BJ (cell line): ENCODE measurements around the gene TMC3. TPM values are rescaled to one million over a fixed set of nuclear protein-coding genes. Genes with fewer than 3 reads are reported as not detected.

Source experiments
- CTCF ChIA-PET: fragments of 350-600 bp; formaldehyde crosslinking; extraction: SDS; loops from one replicate; lab custom pipeline; 2021; ENCODE audit warnings: antibody characterized with exemption, inconsistent platforms; lab: Yijun Ruan, JAX
- POLR2A ChIA-PET: fragments of 300-600 bp; sonication (Branson Sonifier 250); formaldehyde crosslinking; extraction: SDS; loops from one replicate; lab custom pipeline; 2021; ENCODE audit warnings: antibody characterized with exemption; lab: Charles Lee
- DNase-seq: peaks from one replicate; pipeline ENCODE4 v3.0.0-alpha.2; 2011; ENCODE audit warnings: low read depth
- H3K27me3 ChIP-seq: 2 replicates; pipeline ENCODE4 v1.6.0; 2011; ENCODE audit warnings: low read length; ENCODE audit not compliant: control insufficient read depth, insufficient read depth
- H3K36me3 ChIP-seq: 2 replicates; pipeline ENCODE4 v1.5.1; 2011; ENCODE audit warnings: low read length; ENCODE audit not compliant: control insufficient read depth, insufficient read depth
- H3K4me3 ChIP-seq: 2 replicates; pipeline ENCODE4 v1.5.1; 2011; ENCODE audit warnings: low read depth, mild to moderate bottlenecking, control low read depth, low read length
- polyA plus RNA-seq: library from polyadenylated mRNA; depleted of rRNA; stranded (reverse); fragments of >200 nt; gene quantifications from 2 replicates; pipeline ENCODE4 v1.2.3, GENCODE V29; 2011
- TF ChIP-seq, protein P1 (sequence below): IDR thresholded peaks from 2 replicates; pipeline ENCODE4 v1.5.1; 2011; ENCODE audit warnings: low read depth, mild to moderate bottlenecking, control low read depth, inconsistent platforms, low read length, moderate library complexity; ENCODE audit not compliant: insufficient read depth

TMC3 gene
- polyA plus RNA-seq, 1 experiment: not detected

DNA sequence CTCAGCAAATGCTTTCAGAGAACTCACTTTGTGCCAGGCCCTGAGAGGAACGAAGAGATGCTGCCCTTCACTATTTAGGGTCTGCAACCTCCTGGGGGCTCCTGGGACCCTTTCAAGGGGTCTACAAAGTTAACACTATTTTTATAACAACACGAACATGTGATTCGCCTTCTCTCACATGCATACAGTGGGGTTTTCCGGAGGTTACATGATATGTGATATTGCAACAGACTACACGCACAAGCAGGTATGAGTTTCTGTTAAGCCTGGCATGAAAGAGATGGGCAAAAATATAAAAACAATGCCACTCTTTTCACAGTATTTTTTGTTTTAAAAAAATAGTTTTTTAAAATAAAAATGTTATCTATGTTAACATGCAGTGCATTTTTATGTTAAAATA lies 60.3 kb downstream of the TMC3 start:
- TF ChIP-seq, protein P1, sequence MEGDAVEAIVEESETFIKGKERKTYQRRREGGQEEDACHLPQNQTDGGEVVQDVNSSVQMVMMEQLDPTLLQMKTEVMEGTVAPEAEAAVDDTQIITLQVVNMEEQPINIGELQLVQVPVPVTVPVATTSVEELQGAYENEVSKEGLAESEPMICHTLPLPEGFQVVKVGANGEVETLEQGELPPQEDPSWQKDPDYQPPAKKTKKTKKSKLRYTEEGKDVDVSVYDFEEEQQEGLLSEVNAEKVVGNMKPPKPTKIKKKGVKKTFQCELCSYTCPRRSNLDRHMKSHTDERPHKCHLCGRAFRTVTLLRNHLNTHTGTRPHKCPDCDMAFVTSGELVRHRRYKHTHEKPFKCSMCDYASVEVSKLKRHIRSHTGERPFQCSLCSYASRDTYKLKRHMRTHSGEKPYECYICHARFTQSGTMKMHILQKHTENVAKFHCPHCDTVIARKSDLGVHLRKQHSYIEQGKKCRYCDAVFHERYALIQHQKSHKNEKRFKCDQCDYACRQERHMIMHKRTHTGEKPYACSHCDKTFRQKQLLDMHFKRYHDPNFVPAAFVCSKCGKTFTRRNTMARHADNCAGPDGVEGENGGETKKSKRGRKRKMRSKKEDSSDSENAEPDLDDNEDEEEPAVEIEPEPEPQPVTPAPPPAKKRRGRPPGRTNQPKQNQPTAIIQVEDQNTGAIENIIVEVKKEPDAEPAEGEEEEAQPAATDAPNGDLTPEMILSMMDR: no peak
- no peak for DNase-seq
- ChIA-PET POLR2A (interaction anchor here (1.2 kb wide), 1 partner anchor 10 kb away, joined by 4 read pairs; the partner anchor contains the start of gene STARD5), CTCF (interaction anchor here (1.2 kb wide), 2 partner anchors 14 to 38 kb away, joined by 4 read pairs; no protein-coding TSS in a partner anchor)
- Histone ChIP-seq H3K36me3 (peaks cover 3% of the 10 kb centered on the region; the same call in 1 of the 2 replicates), H3K4me3 (no peak overlapping the region), H3K27me3 (no peaks in the 10 kb centered on the region)

DNA sequence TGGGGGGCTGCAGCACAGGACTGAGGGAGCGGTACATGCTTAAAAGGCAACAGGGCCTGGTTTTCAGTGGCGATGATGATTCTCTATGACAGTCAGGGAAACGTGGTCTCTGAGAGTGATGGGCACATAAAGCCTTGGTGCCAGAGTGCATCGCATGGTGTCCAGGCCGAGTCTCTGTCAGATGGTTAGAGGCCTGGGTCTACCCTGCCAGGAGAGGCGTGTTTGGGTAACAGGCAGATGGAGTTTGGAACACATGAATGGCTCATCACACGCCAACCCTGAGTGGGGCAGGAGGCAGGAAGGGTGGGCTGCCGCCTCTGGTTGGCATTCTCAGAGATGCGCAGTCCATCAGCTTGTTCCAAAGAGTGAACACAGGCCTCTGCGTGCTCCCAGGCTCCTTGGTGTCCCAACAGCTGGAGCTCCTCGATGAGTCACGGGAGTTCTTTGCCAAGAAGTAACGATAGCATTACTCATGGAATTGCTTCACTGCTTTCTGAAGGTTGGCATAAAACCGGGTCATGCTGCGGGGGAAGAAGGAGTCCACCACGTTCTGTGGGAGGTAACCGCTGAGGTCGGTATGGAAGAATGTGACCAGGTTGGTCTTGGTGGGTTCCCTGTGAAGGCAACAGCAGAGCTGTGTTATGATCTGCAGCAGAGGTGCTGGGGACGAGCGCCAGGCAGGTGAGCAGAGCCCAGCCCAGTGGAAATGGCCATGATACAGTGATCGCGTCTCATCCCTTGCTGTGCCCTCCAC lies 61.0 kb downstream of the TMC3 start:
- Histone ChIP-seq H3K4me3 (no peak overlapping the region), H3K36me3 (peaks cover 2% of the 10 kb centered on the region; the same call in 1 of the 2 replicates), H3K27me3 (no peaks in the 10 kb centered on the region)
- ChIA-PET CTCF (no interaction called here), POLR2A (interaction anchor here (0.6 to 1.2 kb wide), 3 partner anchors 11 to 762 kb away, joined by 4 to 6 read pairs (median 6); partner anchors contain the start of gene STARD5)
- DNase-seq: peak; percentile 91
- TF ChIP-seq, protein P1: no peak

DNA sequence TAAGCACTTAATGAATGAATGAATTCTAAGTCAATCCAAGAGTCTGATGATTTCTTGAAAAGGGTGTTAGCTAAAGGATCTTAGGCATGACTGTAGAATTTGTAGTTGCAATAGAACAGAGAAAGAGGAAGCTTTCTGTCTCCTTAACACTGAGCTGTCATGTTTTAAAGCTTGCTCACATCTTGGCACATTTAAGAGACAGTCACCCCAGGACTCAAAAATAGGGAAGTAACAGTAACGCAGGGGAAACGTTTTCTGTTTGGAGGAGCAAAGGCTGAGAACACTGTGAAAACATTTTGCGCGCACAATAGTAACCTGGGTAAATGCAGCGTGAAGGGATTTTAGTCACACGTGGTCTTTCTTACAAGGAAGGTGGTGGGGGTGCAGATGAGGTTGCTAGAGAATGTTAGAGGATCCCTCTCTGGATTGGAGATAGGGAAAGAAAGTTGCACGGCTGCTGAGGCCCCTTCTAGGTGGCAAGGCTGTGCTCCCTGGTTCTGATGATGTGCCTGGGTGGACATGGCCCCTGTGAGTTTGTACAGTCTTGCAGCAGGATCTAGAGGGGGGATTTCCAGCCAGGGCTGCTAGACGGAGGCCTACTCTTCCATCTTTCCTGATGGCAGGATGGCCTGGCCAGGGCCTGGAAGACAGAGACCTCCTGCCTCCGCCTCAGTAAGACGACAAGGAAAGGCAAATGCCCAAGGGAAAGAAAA lies 62.1 kb downstream of the TMC3 start:
- Histone ChIP-seq H3K4me3 (no peak overlapping the region), H3K27me3 (no peaks in the 10 kb centered on the region), H3K36me3 (no peaks in the 10 kb centered on the region)
- DNase-seq: no peak
- POLR2A ChIA-PET: no interaction called here
- TF ChIP-seq, protein P1: no peak
- CTCF ChIA-PET: interaction anchor here (0.6 to 1.7 kb wide), 3 partner anchors 37 to 862 kb away, joined by 3 to 6 read pairs (median 4); no protein-coding TSS in a partner anchor

DNA sequence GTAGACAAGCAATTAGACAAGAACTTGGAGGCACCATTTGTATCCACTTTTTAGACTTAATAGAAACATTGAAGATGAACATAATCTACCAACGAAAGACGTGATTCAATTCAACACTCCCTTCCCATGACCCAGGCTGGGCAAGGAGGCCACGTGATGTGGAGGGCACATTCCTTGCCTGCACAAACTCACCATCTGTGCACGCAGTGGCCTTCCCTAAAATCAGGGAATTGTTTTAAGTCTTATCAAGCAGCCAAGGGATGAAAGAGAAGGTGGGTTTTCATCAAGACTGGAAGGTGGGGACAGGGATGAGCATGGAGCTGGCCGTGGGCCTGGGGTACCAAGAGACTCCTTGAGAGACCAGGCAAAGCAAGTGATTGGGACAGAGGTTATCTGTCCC lies 63.5 kb downstream of the TMC3 start:
- CTCF ChIA-PET: interaction anchor here (1.7 kb wide), 1 partner anchor 44 kb away, joined by 4 read pairs; no protein-coding TSS in a partner anchor
- POLR2A ChIA-PET: no interaction called here

More for the DNA sequence above, 63.5 kb downstream of the TMC3 start:
- H3K36me3 ChIP-seq: no peaks in the 10 kb centered on the region
- no peak overlapping the region for H3K4me3 ChIP-seq
- DNase-seq: no peak
- H3K27me3 ChIP-seq: no peaks in the 10 kb centered on the region
- TF ChIP-seq, protein P1: no peak
